CD4-positive, alpha-beta T cell treated with Interleukin-17A for 1 hour (primary cell): Measurements from ENCODE around the gene RHBDD3.
"Not testable (repeated sequence)": the region's sequence is repeated elsewhere in the genome, so short reads cannot be mapped to it uniquely, and the experiment has no call there.

Experiments used
- DNase-seq: peaks from one replicate; pipeline ENCODE4 v3.0.0-alpha.2; 2020

Gene RHBDD3

DNA sequence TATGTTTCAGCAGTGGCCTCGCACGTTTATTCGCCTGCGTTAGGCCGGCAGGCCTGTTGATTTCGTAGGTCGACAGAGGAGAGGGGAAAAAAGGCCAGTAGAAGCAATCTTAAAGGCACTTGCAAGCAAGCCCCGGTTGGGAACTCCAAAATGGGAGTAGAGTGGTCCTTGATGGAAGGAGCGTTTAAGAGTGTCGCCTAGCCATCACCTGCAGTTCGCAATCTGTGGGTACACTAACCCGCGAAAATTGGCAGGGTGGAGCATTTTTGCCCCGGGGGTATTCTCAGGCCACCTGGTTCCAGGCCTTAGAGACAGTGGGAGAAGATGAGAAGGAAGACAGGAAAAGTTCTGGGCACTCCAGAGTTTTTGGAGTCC is 1.4 kb upstream of the RHBDD3 start:
- DNase-seq = peak; percentile 6

GRCh38 chr22:29268511-29269229 is 889 bp upstream of the RHBDD3 start:
- DNase-seq = peak; percentile 54

- DNase-seq = no peak
Observed at GRCh38 chr22:29267462-29267857, 321 bp downstream of the RHBDD3 start.

DNA sequence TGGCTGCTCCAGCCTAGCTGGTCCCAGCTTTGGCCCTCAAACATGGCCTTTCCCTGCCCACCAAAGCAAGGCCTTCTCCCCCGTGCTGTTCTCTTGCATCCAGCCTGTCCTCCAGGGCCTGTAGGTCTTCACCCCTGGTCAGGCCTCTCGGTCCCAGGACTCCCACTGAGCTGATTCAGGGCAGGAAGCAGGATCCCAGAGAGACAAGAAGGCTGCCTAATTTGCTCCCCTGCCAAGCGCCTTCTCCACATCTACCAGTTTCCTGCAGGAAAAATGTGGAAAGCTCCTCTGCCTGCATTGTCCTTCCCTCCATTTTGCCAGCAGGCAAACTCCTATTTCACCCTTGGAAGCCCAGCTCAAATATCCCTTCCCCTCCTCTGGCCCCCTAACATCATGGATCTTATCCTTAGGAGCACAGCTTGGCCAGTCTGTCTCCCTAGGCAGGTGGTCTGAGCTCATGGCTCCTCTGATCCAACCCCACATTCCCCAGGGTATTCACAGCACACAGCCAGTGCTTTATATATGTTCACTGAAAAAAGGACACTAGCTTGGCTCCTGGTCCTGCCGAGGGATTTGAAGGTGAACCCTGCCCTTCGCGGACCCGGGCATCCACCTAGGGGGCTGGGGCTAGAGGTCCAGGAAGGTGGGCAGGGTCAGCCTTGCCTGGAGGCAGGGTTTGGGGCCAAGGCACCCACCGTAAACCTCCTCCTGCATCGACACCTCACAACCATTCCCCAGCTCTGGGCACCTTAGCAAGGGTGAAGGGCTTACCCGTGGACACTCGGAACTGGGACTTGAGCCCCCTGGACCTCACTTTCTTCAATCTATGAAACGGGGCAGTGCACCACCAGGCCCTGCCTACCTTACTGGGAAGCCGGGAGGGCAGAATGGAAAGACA is 968 bp downstream of the RHBDD3 start:
- no peak for DNase-seq

DNA sequence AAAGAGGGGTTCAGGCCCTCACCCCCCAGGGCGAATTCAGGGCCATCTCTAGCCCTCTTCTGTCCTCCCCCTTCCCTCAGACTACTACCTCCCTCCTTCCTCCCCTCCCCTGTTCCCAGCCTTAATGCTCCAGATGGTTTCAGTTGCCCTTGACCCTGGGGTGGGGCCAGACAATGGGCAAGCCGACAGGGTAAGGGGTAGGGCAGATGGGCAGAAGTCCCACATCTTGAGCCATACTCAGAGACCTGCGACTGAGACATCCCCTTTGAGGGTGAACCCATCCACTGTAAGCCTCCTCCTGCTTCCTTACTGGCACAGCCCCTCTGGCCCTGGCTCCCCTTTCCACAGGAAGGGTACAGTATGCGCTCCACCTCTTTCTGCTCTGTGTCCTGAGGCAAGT is 1.9 kb downstream of the RHBDD3 start:
- no peak for DNase-seq

DNA sequence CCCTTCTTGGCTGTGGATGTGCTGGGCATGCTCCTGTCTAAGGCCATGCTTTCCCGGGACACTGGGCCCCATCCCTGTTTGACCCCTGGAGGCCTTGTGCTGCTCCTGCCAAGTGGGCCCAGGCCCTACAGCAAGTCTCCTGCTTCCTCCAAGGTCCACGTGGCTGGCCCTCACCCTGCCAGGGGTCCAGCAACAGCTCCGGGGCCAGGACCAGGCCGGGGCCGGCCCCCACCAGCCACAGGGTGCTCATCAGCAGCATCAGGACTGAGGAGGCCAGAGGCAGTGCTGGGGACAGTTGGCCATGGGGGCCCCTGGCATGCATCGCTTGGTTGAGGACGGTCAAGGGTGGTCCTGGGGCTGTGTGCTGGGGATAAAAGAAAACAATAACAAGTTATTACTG is 2.5 kb downstream of the RHBDD3 start:
- no peak for DNase-seq

- DNase-seq = no peak
Observed at GRCh38 chr22:29263791-29264276, 3.9 kb downstream of the RHBDD3 start.

DNA sequence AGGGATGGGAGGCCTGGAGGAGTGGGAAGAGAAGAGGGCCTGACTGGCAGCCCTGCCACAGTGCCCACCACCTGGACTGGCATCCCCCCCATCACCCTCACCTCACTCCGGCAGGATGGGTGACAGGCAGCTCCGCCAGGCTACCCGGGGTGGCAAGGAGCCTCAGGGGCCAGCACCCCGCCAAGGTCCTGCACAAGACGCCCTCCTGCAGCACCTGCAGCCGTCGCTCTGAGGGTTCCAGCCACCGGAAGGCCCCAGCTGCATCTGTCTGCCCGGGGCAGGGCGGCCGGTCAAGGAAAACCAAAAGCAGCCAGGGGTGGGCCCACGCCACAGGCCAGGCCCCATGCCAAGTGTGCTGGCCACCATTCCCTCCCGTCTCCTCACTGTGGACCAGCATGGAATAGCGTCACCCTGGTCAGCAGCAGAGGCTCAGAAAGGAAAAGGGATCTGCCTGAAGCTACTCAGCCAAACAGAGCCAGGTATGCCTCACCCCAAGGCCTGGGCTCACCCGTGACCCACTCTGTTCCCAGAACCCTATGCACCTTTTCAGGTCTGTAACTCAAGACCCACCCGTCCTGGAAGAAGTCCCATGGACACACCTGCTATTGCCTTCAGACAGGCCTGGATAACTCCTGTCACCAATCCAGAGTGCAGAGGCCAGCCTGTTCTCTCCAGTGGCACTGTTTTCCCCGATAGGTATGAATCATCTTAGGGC is 7.0 kb downstream of the RHBDD3 start:
- DNase-seq = no peak

- DNase-seq = no peak
Observed at GRCh38 chr22:29260031-29260560, 7.7 kb downstream of the RHBDD3 start.

DNA sequence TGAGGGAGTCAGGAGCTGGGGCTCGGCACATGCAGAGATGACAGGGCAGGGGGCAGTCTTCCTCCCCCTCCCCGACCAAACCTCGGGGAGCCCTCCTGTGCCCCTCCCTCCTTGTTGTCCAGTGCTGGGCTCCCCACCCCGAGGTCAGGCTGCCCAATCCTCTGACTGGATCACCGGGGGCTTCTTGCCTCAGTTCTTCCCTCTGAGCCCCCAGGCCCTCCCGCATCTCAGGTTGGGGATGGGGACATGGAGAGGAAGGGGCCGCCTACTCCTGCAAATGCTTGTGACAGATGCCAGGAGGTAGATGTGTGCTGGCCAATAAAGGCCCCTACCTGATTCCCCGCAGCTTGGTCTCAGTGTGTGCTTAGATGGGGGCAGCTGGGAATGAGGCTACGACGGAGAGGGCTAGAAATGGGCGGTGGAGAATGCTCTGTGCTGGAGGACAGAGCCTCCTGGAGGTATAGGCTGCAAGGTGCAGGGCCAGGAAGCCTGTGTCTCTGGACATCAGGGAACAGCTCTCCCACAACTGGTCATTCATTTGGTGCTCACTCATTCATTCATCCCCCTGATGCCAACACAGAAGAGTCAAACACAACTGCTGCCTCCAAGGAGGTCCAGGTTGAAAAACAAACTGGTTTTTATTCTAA is 8.4 kb downstream of the RHBDD3 start:
- DNase-seq = no peak

GRCh38 chr22:29258407-29259252 is 9.2 kb downstream of the RHBDD3 start:
- no peak for DNase-seq

- no peak for DNase-seq
Observed at GRCh38 chr22:29257751-29258181, 10.0 kb downstream of the RHBDD3 start.

DNA sequence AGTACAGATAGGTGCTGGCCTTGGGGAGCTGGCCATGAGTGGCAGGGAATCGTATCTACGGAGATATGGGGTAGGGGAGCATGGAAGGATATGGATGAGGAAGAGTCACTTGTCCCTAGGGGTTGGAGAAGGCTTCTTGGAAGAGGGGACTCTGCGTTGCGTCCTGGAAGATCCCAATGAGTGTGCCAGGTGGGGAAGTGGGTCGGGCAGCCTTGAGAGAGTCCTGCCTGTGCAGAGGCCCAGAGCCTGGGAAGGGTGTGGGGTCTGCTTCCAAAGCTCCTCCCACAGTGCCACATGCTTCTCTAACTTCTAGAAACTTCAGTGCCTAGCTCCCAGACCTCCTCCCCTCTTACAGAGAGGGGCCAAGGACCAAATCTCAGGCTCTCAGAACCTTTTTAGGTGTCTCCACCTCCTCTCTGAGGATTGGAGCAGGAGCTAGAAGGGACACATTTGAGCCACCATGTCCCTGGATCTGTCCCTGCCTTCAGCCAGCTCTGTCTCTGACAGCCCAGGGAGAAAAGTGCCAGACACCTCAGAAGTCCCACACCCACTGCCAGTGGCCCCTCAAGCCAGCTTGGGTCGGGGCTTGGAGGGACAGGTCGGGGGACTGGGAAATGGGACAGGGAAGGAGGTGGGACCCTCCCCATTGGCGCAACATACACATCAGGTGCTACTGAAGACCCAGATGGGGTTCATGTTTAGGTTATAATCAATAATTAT is 11.0 kb downstream of the RHBDD3 start:
- no peak for DNase-seq

- DNase-seq = no peak
Observed at GRCh38 chr22:29255064-29255621, 12.6 kb downstream of the RHBDD3 start.

DNA sequence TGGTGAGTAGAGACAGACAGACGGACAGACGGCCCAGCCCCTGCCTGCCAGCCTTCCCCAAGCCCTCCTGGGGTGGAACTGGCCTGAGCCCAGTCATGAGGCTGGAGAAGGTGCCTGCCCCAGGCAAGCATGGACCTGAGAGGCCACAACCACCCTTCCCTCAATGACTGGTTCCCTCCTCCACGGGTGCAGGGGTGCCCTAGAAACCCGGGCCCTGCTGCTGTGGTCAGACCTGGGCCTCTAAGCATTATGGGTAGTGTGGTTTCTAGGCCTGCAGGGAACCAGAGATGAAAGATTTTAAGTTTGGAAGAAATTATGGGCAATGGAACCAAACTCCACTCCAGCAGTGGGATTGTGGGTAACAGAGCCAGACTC is 13.5 kb downstream of the RHBDD3 start:
- DNase-seq = no peak

DNA sequence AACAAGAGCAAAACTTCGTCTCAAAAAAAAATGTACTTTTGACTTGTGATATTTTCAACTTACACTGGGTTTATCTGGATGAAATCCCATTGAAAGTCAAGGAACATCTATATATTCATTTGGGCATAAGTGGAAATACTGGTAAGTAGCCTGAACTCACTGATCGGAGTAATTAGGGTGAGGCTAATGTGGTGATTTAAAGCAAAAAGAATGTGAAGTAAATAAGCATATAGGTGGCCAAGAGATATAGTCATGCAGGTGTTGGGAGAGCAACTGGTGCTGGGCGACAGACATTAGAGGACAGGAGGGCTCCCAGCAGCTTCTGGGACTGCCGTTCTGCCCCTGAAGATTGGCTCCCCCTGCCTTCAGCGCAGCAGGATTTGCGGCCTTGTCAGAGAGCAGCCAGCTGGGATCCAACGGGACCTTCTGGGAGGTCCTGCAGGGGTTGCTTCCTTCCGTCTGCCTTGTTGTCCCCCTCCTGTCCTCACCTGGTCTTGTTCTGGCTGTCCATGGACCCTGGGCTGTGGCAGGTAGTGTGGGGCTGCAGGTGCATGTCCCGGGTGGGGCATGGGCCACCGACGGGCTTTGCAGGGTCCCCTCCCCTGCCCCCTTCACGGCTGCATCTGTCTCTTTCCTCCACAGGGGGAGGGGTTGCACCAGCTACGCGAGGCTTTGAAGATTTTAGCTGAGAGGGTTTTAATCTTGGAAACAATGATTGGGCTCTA is 14.1 kb downstream of the RHBDD3 start:
- DNase-seq = no peak

DNA sequence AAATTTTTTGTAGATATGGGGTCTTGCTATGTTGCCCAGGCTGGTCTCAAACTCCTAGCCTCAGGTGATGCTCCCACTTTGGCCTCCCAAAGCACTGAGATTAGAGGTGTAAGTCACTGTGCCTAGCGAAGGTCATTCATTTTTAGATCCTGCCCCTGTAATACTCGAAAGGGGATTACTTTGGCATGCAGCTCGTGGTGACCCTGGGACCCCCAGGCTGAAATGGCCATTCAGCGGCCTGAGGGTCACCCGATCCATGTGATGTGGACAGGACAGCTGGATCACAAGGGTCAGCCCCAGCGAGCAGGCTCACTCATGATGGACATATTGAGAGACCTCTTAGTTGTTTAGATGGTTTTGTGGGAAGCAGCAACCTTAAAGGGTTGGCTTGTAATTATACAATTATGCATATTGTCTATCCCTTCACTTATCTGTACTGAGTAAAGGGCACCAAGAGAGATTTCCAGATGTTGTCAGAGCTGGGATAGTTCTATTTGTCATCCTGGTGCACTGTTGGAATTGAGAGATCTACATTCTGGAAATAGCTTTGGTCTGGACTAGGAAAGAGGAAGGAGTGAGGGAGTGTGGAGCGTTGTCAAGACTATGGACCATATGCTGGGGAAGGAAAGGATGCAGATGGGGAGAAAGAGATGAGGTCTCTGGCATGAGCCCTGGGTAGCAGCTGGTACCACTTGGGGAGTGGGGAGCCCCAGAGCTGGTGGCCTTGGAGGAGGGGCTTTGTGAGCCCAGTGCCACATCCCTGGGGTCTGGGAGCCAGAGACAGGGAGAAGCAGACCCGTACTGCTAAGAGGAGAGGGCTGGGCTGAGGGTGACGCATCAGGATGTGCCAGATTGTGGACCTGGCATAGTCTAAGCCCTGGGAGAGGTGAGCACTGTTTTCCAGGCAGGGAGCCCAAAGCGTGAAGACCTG is 15.5 kb downstream of the RHBDD3 start:
- no peak for DNase-seq

DNA sequence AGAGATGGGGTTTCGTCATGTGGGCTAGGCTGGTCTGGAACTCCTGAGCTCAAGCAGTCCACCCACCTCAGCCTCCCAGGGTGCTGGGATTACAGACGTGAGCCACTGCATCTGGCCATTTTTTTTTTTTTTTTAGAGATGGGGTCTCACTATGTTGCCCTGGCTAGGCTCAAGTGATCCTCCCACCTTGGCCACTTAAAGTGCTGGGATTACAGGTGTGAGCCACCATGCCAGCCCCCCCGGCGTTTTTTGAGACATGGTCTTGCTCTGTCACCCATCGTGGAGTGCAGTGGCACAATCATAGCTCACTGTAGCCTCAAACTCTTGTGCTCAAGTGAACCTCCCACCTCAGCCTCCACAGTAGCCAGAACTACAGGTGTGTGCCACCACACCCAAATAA is 16.5 kb downstream of the RHBDD3 start:
- no peak for DNase-seq

DNA sequence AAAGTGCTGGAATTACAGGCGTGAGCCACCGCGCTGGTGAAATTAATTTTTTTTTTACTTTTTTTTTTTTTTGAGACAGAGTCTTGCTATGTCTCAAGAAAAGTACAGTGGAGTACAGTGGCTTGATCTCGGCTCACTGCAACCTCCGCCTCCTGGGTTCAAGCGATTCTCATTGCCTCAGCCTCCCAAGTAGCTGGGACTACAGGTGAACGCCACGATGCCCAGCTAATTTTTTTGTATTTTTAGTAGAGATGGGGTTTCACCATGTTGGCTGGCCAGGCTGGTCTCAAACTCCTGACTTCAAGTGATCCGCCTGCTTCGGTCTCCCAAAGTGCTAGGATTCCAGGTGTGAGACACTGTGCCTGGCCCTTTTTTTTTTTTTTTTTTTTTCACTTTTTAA is 19.9 kb downstream of the RHBDD3 start:
- not testable (repeated sequence) for DNase-seq
